BLaER1 treated with 17β-estradiol and CSF1 and Interleukin-3, amounts not matched to agents 10 nM and 100 nM (cell line): ENCODE measurements around the gene MAS1.

Experiments used
- H3K27ac ChIP-seq, 11 experiments: shearing (Covaris generic); formaldehyde crosslinking; 2 replicates each; pipeline ENCODE4 v1.8.1; 2022
- H3K27me3 ChIP-seq, 11 experiments: shearing (Covaris generic); formaldehyde crosslinking; 2 replicates each; pipeline ENCODE4 v1.8.1; 2022
- H3K36me3 ChIP-seq, 11 experiments: shearing (Covaris generic); formaldehyde crosslinking; 2 replicates each; pipeline ENCODE4 v1.8.1; 2022
- H3K4me1 ChIP-seq, 10 experiments: shearing (Covaris generic); formaldehyde crosslinking; 2 replicates each; pipeline ENCODE4 v1.8.1; 2022
- H3K4me2 ChIP-seq, 11 experiments: shearing (Covaris generic); formaldehyde crosslinking; 2 replicates each; pipeline ENCODE4 v1.8.1; 2022
- H3K4me3 ChIP-seq, 10 experiments: shearing (Covaris generic); formaldehyde crosslinking; 2 replicates each; pipeline ENCODE4 v1.8.1; 2022
- H3K9ac ChIP-seq, 11 experiments: shearing (Covaris generic); formaldehyde crosslinking; 2 replicates each; pipeline ENCODE4 v1.8.1; 2022
- H3K9me3 ChIP-seq, 11 experiments: shearing (Covaris generic); formaldehyde crosslinking; replicated peaks in 1 of 11; 2 replicates each; pipeline ENCODE4 v1.8.1; 2022
- H4K20me1 ChIP-seq, 11 experiments: shearing (Covaris generic); formaldehyde crosslinking; 2 replicates each; pipeline ENCODE4 v1.8.1; 2022
- Cebpa-rat ChIP-seq, 11 experiments: shearing (Covaris generic); IDR thresholded peaks; 2 replicates each; pipeline ENCODE4 v1.8.1; 2022

MAS1 gene

DNA sequence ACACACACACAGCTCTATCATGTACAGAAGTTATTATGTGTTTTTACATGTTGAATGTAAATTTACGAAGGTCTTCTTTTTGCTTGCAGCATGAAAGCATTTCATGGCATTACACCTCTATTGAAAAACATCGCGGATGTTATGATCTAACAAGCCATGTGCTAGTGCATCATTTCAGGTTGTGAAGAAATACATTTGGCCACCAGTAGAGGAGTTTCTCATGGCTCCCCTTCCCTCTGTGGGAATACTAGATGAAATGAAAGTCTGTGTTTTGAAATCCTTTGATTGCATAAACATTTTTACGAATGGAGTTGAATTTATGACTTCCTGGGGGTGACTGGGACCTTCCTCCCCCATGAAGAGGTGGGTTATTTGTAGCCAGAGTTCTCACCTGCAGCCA is 17.7 kb downstream of the MAS1 start:
- no peaks in the 10 kb centered on the region for H3K27me3 ChIP-seq

DNA sequence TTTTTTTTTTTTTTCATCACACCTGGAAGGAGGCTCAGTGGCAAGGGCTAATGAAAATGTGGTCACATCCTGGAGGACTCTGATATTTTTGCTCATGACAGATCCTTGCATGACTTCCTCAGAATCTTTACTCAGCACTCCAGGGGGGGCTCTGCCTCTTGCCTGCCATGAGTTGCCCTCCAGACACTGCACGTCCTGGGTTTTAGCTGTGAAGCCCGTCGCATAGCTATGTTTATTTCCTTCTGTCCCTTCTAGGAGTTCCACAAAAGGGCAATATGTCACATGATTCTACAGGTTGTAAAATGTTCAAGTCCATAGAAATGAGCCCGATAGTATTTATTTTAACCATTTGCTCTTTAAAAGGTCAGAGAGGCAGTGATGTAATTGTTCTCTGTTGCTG is 18.2 kb downstream of the MAS1 start:
- Histone ChIP-seq H3K9ac (no peak overlapping the region), H3K4me1 (peaks cover 0 to 13% (median 0%) of the 10 kb centered on the region in 10 experiments; a peak in 4 of 20 replicates), H3K36me3 (no peaks in the 10 kb centered on the region), H3K27me3 (no peaks in the 10 kb centered on the region), H4K20me1 (no peaks in the 10 kb centered on the region), H3K4me2 (no peak overlapping the region), H3K4me3 (no peak overlapping the region), H3K9me3 (no peaks in the 10 kb centered on the region), H3K27ac (no peak overlapping the region)
- no peak for TF ChIP-seq Cebpa-rat (IDR thresholded peaks at IDR 0.05)

More for the DNA sequence above, 17.7 kb downstream of the MAS1 start:
- no peaks in the 10 kb centered on the region for H3K9me3 ChIP-seq
- no peaks in the 10 kb centered on the region for H4K20me1 ChIP-seq
- no peak overlapping the region for H3K4me2 ChIP-seq
- H3K4me1 ChIP-seq: peaks cover 0 to 14% (median 0%) of the 10 kb centered on the region in 10 experiments; a peak in 4 of 20 replicates
- no peak overlapping the region for H3K27ac ChIP-seq
- H3K36me3 ChIP-seq: no peaks in the 10 kb centered on the region
- no peak for TF ChIP-seq Cebpa-rat (IDR thresholded peaks at IDR 0.05)
- no peak overlapping the region for H3K4me3 ChIP-seq
- no peak overlapping the region for H3K9ac ChIP-seq

DNA sequence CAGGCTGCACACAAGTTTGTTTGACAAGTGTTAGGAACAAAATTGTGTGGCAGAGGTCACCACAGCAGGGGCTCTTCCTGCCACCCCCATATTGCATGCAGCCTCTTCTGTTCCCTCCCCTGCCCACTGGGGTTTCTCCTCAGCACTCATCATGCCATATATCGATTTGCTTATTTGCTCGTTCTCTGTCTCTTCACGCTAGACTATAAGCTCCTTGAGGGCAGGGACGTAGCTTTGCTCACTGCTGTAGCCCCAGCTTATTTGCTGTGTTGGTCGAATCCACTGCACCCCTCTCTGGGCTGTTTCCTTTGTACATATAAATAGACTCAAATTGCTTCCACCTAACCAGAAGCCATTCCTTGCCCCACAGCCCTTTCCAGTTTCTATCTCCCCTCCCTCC is 19.6 kb downstream of the MAS1 start:
- no peak for TF ChIP-seq Cebpa-rat (IDR thresholded peaks at IDR 0.05)
- Histone ChIP-seq H3K4me2 (no peak overlapping the region), H3K4me1 (no peaks in the 10 kb centered on the region), H3K9me3 (no peaks in the 10 kb centered on the region), H4K20me1 (no peaks in the 10 kb centered on the region), H3K4me3 (no peak overlapping the region), H3K36me3 (no peaks in the 10 kb centered on the region), H3K27me3 (no peaks in the 10 kb centered on the region), H3K27ac (no peak overlapping the region), H3K9ac (no peak overlapping the region)

DNA sequence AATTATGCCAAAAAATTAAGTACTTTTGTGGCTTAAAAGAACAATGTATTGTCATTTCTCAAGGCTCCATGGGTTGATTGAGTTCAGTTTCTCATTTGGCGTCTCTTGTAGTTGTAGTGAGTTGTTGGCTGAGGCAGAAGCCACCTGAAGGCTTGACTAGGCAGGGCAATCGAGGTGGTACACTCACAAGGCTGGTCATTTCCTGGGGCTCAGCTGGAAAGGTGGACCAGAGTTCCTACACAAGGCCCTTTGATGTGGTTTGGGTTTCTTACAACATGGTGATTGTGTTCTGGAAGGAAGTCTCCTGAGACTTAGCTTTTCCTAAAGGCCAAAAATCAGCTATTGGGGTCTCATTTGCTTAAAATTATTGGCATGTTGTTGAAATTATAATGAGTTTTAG is 22.6 kb downstream of the MAS1 start:
- Histone ChIP-seq H3K4me3 (no peak overlapping the region), H3K9ac (no peak overlapping the region), H4K20me1 (no peaks in the 10 kb centered on the region), H3K27ac (no peak overlapping the region), H3K9me3 (no peaks in the 10 kb centered on the region), H3K27me3 (no peaks in the 10 kb centered on the region), H3K36me3 (no peaks in the 10 kb centered on the region), H3K4me1 (no peaks in the 10 kb centered on the region), H3K4me2 (no peak overlapping the region)
- TF ChIP-seq Cebpa-rat (IDR thresholded peaks at IDR 0.05): no peak

DNA sequence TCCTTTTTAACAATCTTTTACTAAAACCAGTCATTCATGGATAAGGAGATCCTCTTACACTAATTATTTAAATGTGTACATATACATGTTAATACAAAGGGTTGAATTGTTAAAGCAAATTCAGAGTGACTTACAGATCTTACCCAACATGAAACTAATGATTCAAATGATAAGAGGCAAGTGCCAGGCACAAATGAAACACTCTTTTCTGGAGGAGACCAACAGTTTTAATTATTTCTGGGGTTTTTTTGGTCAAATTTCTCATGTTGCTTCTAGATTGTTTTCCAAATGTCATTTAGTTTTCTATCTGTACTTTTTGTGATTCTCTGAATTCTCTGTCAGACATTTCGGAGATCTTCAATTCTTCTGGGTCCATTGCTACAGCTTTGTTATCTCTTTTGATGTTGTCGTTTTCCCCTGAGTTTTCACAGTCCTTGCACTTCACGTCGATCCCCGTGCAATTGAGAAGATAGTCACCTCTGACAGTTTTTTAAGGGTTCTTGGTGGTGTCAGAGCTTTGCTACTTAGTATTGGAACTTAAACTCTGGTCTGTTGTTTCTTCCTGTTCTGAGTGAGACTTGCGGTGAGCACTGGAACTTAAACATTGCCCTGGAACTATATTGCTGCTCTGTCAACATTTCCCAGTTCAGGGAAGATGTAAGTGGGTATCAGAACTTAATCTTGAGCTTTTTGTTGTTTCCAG is 23.2 kb downstream of the MAS1 start:
- H3K9ac ChIP-seq: no peak overlapping the region
- H3K9me3 ChIP-seq: no peaks in the 10 kb centered on the region
- H3K4me3 ChIP-seq: no peak overlapping the region
- H4K20me1 ChIP-seq: no peaks in the 10 kb centered on the region
- H3K4me1 ChIP-seq: no peaks in the 10 kb centered on the region
- H3K4me2 ChIP-seq: no peak overlapping the region
- no peaks in the 10 kb centered on the region for H3K36me3 ChIP-seq
- no peaks in the 10 kb centered on the region for H3K27me3 ChIP-seq
- TF ChIP-seq Cebpa-rat (IDR thresholded peaks at IDR 0.05): no peak
- no peak overlapping the region for H3K27ac ChIP-seq

DNA sequence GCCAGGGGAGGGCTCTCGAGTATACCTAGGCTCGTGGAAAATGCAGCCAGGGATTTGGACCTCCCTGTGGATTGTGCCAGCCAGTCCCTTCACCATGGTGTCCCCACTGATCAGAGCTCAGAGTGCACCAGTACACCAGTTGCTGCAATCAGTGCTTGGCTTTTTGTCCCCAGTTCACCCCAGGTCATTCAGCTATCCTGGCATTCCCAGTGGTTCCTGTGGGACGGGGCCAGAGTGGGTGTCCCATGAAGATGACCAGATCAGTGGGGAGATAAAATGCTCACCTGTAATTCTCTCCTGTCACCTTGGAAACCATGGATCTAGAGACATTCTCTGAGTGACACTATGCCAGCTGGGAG is 23.8 kb downstream of the MAS1 start:
- Histone ChIP-seq H4K20me1 (no peaks in the 10 kb centered on the region), H3K36me3 (no peaks in the 10 kb centered on the region), H3K9me3 (no peaks in the 10 kb centered on the region), H3K4me3 (no peak overlapping the region), H3K9ac (no peak overlapping the region), H3K27me3 (no peaks in the 10 kb centered on the region), H3K4me2 (no peak overlapping the region), H3K4me1 (no peaks in the 10 kb centered on the region), H3K27ac (no peak overlapping the region)
- TF ChIP-seq Cebpa-rat (IDR thresholded peaks at IDR 0.05): no peak

DNA sequence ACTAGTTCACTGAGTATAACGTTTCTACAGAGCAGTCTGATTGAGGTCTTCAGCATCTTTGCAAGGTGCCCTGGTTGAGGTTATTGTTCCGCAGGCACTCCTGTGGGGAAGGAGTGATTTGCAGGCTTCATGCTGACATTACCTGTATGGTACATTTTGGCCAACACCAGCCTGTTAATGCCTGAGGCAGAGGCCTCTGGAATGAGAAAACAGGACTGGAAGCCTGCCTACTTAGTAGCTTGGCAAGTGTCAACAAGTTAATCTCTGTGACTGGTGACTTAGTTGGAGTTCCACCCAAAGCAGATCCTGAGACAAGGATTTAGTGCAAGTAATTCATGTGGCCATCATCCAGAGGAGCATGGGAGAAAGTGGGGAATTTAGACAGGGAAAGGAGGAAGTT is 24.6 kb downstream of the MAS1 start:
- TF ChIP-seq Cebpa-rat (IDR thresholded peaks at IDR 0.05): no peak
- Histone ChIP-seq H3K27me3 (no peaks in the 10 kb centered on the region), H3K4me2 (no peak overlapping the region), H3K27ac (no peak overlapping the region), H3K4me3 (no peak overlapping the region), H4K20me1 (no peaks in the 10 kb centered on the region), H3K36me3 (no peaks in the 10 kb centered on the region), H3K4me1 (no peaks in the 10 kb centered on the region), H3K9ac (no peak overlapping the region), H3K9me3 (no peaks in the 10 kb centered on the region)

DNA sequence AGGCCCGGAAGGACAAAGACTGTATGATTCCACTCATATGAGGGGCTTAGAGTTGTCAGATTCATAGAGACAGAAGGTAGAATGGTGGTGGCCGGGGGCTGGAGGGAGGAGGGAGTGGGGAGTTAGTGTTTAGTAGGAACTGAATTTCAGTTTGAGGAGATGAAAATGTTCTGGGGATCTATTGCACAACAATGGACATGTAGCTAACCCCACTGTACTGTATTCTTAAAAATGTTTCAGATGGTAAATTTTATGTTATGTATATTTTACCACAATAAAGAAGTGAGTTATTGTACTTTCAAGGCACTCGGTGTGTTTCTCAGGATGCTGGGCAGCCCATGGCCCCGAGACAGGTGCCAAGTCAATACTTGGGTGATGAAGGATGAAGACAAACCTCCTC is 25.4 kb downstream of the MAS1 start:
- H3K4me2 ChIP-seq: no peak overlapping the region
- TF ChIP-seq Cebpa-rat (IDR thresholded peaks at IDR 0.05): no peak
- H3K9ac ChIP-seq: no peak overlapping the region
- H3K4me3 ChIP-seq: no peak overlapping the region
- no peaks in the 10 kb centered on the region for H3K9me3 ChIP-seq
- no peaks in the 10 kb centered on the region for H3K36me3 ChIP-seq
- H4K20me1 ChIP-seq: no peaks in the 10 kb centered on the region
- H3K27me3 ChIP-seq: no peaks in the 10 kb centered on the region
- H3K4me1 ChIP-seq: no peaks in the 10 kb centered on the region
- no peak overlapping the region for H3K27ac ChIP-seq

DNA sequence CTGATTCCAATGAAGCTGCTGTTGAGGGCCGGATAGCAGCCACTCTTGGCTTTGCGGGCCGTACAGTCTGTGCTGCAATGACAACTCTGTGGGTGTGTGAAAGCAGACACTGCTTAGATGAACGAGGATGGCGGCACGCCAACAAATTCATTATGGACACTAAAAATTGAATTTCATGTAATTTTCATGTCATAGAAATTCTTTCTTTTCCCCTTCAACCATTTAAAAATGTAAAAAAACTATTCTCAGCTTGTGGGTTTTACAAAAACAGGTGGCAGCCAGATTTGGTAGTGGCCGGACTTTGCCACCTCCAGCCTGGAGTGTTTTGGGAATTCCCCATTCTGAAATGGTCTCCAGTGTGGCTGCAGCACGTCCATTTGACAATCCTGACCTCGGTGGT is 26.0 kb downstream of the MAS1 start:
- H3K36me3 ChIP-seq: no peaks in the 10 kb centered on the region
- H4K20me1 ChIP-seq: no peaks in the 10 kb centered on the region
- H3K4me1 ChIP-seq: no peaks in the 10 kb centered on the region
- no peak overlapping the region for H3K4me2 ChIP-seq
- no peak overlapping the region for H3K9ac ChIP-seq
- no peak for TF ChIP-seq Cebpa-rat (IDR thresholded peaks at IDR 0.05)
- no peaks in the 10 kb centered on the region for H3K27me3 ChIP-seq
- H3K27ac ChIP-seq: no peak overlapping the region
- no peaks in the 10 kb centered on the region for H3K9me3 ChIP-seq
- no peak overlapping the region for H3K4me3 ChIP-seq

DNA sequence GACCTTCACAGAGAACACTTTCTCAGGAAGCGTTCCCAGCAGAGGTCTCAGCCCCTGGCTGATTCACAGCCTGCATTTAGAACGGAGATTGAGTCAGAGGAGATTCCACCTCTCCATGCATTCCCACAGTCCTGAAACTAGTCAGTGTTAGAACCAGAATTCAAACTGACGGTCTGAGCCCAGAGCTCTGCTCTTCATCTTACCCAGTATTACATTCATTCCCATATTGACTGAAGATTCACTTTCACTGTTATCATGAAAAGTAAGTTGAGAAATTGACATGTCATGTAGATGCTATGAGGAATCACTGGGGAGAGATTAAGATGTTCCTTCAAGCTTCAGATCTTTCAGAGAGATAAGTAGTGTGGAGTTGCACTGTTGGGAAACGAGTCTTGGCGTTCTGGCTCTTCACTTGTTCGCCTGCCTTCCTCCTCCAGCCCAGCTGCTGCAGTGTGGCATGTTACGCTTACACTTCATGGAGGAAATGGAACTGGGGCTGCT is 28.3 kb downstream of the MAS1 start:
- no peak for TF ChIP-seq Cebpa-rat (IDR thresholded peaks at IDR 0.05)
- Histone ChIP-seq H3K4me3 (no peak overlapping the region), H3K27me3 (no peaks in the 10 kb centered on the region), H3K36me3 (no peaks in the 10 kb centered on the region), H3K27ac (no peak overlapping the region), H4K20me1 (no peaks in the 10 kb centered on the region), H3K4me2 (no peak overlapping the region), H3K9me3 (peaks cover 2 to 11% (median 3%) of the 10 kb centered on the region in 11 experiments), H3K9ac (no peak overlapping the region), H3K4me1 (no peaks in the 10 kb centered on the region)
